ENCODE measurements around the gene CACNB4.
"Not testable (repeated sequence)": the region's sequence is repeated elsewhere in the genome, so short reads cannot be mapped to it uniquely, and the experiment has no call there.

The CACNB4 gene

DNA sequence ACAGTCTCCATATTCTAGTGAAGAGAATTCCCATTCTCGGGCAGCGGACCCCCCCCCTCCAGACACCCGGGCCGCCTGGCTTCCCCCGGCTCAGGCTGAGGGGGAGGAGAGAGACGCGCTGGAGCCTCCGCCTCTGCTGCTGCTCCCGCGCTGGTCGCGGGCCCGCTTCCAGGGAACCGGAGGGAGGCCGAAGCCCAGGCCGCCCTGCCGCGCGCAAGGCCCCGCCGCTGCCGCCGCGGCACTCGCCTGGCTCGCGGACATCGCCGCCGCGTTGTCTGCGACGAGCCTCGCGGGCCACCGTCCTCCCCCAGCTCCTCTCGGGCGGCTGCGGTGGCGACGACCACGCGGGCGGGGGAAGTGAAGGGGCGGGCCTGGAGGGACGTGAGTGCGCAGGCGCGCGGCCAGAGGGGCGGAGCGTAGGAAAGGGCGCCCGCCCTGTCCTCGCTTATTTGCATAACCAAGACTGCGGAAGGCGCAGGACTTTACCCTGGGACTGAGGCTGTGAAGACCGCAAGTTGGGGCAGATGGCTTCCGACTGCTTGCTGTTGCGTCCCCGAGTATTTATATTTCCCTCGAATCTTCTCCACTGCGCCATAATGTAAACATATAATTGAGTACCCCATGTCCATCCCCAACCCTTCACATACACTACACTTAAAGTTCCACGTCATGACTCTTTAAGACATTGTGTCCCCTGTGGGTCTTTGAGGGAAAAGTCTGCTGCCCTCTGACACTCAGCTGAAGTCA lies 270.5 kb downstream of the CACNB4 start, which contains the start of gene ARL5A:
TSS of gene ARL5A (minus strand) at position 279 of the 747 bp plus-strand sequence. CDS start at position 34, 245 bp downstream.
- DNase-seq (ENCODE audit: low read depth in 4 of 4, low spot score in 1 of 4): peak; percentile 83 to 92 (median 88)

DNA sequence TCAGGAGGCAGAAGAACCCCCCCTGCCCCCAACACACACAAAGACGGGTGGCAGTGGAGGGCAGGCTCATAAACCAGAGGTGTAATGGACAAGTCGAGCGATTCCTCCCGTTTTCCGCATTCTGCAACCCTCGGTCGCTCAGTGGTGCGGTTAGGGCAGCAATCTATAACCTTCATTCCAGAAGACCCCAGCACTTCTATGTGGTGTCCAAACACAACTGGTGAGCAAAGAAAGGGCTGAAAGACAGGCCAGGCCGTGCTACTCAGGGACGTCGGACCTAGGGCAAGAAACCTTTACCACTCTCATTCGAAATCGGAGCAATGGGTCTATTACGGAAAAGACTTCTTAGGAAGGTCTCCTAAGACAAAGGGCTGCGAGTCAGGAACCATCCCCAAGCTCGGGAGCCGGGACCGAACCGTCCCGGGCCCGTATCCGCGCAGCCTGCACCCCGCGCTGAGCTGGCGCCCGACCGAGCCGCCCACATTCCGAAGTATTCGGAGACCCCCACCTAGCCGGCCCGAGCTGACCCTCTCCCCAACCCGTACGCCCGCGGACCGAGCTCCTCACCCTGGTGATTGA lies 271.2 kb downstream of the CACNB4 start:
- peak in 2 of 4 experiments; percentile 1 to 5 for DNase-seq (ENCODE audit: low read depth in 4 of 4, low spot score in 1 of 4)

GRCh38 chr2:151826737-151827157 lies 272.1 kb downstream of the CACNB4 start:
- DNase-seq (ENCODE audit: low read depth in 4 of 4, low spot score in 1 of 4): no peak

GRCh38 chr2:151824886-151825285 lies 274.0 kb downstream of the CACNB4 start:
- no peak for DNase-seq (ENCODE audit: low read depth in 4 of 4, low spot score in 1 of 4)

- no peak for DNase-seq (ENCODE audit: low read depth in 4 of 4, low spot score in 1 of 4)
Observed at GRCh38 chr2:151823651-151824050, 275.2 kb downstream of the CACNB4 start.

DNA sequence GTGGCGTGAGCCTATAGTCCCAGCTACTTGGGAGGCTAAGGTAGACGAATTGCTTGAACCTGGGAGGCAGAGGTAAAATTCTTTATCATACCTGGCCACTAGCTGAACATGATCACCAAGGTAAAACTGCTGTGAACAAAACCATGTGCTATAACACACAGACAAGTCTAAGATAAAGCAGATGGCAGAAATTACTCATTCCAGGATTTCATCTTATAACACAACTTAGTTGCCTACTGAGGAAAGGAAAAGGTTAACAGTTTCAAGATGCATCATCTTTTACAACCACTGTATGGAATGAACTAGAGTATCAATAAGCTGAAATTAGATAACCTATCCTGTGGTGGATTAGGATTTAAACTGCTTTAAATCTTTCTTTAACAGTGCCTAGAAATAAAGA lies 278.9 kb downstream of the CACNB4 start:
- no peak for DNase-seq (ENCODE audit: low read depth in 4 of 4, low spot score in 1 of 4)

GRCh38 chr2:151817929-151818328 lies 280.9 kb downstream of the CACNB4 start:
- DNase-seq (ENCODE audit: low read depth in 4 of 4, low spot score in 1 of 4): no peak

GRCh38 chr2:151816843-151817242 lies 282.0 kb downstream of the CACNB4 start:
- no peak for DNase-seq (ENCODE audit: low read depth in 4 of 4, low spot score in 1 of 4)

GRCh38 chr2:151815821-151816489 lies 282.9 kb downstream of the CACNB4 start:
- DNase-seq (ENCODE audit: low read depth in 4 of 4, low spot score in 1 of 4): no peak

DNA sequence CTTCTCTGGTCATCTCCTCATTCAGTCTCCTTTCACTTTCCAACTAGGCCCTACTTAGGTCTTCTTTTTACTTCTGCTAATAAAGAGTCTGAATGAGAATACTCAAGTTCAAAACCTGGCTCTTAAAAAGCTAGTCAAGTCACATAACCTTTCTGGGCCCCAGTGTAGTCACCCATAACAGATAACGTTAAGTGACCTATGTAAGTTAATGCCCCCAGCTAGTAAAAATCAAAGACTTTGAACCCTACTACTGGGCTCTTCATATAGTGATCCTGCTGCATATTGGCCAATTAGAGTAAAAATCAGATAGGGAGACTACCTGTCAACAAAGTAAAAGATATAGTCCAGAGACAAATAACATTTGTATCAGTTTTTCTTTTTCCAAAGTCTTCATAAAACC lies 288.4 kb downstream of the CACNB4 start:
- no peak for DNase-seq (ENCODE audit: low read depth in 4 of 4, low spot score in 1 of 4)

- DNase-seq (ENCODE audit: low read depth in 4 of 4, low spot score in 1 of 4): no peak
Observed at GRCh38 chr2:151809073-151809383, 289.8 kb downstream of the CACNB4 start.

DNA sequence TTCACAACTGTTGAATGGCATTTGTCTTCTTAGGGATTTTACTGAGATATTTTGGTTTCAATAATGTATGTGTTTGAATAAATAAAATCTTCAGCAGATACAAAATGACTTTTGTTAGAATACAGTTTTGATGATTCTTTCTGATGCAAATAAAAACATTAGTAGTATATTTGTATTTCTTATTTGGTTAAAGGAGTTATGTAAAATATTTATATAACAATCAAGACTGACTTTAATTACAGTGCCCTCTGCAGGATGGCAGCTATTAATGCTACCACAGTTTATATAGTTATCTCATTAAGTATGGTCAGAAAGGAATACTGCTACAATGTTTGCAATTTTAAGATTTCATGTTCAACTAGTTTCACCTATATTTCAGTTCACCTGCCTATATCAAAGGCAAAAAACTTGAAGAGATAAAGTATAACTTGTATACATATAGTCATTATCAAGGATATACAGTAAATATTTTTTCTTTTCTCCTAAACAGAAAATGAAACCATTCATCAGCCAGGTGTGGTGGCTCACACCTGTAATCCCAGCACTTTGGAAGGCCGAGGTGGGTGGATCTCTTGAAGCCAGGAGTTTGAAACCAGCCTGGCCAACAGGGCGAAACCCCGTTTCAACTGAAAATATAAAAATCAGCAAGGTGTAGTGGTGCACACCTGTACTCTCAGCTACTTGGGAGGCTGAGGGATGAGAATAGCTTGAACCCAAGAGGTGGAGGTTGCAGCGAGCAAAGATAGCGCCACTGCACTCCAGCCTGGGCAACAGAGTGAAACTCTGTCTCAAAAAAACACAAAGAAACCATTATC lies 290.4 kb downstream of the CACNB4 start:
- DNase-seq (ENCODE audit: low read depth in 4 of 4, low spot score in 1 of 4): no peak

DNA sequence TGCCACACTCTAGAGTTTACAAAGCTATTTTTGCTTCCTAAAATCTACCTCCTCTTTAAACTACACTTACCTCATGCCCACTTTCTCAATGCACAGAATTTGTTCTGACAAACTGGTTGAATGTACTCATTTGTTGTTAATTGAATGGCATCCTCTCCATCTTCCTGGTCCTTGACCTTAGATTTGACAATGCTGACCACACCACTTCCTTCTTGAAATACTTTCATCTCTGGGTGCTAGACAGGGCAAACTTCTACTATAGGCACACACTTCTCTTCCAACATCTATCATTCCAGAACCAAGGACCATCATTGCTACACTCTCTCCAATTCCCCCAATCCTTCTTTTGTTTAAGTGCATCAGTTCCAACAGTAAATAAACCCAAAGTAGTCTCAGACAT lies 292.9 kb downstream of the CACNB4 start:
- DNase-seq (ENCODE audit: low read depth in 4 of 4, low spot score in 1 of 4): no peak

DNA sequence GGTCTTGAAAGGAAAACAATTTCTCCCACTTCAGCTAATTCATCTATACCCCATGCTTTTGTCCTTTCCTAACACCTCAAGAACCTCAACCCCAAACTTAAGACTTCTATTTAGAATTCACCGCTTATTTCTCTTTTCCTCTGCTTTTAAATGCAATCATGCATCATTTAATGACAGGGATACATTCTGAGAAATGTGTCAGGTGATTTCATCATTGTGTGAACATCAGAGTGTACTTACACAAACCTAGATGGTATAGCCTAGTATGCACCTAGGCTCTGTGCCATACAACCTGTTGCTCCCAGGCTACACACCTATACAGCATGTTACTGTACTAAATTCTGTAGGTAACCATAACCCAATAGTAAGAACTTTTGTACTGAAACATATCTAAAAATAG lies 293.5 kb downstream of the CACNB4 start:
- DNase-seq (ENCODE audit: low read depth in 4 of 4, low spot score in 1 of 4): no peak

- DNase-seq (ENCODE audit: low read depth in 4 of 4, low spot score in 1 of 4): no peak
Observed at GRCh38 chr2:151803811-151804210, 295.0 kb downstream of the CACNB4 start.

- DNase-seq (ENCODE audit: low read depth in 4 of 4, low spot score in 1 of 4): no peak
Observed at GRCh38 chr2:151802315-151802714, 296.5 kb downstream of the CACNB4 start.

DNA sequence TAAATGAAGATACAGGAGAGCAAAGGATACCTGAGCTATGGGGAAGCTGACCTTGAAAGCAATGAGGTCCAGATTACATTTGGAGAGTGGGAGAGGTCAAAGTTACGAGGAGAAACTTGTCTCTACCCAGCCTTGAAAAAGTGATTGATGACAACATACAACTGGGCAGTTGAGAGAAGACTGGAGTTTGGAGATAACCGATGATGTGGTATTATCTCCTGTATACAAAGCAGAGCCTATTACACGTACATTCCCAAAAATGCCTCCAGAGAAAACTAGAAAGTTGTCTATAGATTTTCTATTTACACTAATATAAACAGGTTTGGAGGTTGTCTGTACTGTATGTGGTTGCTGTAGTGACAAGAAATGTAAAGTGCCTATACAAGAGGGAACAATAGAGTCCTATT lies 299.0 kb downstream of the CACNB4 start:
- DNase-seq (ENCODE audit: low read depth in 4 of 4, low spot score in 1 of 4): no peak

DNA sequence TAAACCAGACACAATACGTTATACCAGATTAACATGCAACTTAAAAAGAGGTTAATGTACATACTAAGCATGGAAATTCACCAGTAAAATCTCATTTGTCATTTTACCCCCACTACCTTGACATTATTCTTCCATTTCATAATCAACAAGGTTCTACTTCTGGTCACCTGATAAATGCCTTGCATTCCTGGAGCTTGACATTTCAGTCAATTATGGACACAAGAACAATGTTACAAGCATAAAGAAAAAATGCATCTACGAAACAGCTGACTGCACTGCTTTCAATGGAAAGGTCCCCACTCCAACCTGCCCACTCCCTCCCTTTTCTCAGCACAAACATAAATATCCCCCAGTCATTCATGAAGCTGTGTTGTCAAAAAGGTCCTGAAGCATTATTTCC lies 302.1 kb downstream of the CACNB4 start:
- no peak for DNase-seq (ENCODE audit: low read depth in 4 of 4, low spot score in 1 of 4)

DNA sequence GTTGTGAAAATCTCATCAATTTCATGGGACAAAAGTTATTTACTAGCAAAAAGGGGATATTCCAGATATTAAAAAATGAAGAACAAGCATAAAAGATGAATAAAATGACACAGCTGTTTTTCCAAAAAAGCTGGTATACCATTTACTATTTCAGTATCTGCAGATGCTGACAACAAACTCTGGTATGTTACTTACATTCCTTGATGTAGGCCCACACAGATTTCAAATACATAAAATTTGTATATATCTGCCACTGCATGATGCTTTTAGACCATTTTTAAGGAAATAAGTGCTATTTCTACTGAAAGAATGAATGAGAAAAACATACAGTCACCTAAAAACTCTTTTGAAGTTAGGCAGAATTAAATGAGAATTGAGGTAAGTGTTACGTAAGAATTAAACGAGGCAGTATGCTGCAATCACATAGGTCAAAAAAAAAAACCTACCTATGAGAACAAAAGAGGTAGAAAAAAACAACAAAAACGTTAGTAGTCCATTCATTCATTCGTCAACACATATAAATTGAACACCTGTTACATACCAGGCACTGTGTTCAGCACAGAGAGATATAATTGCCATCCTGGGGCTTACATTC lies 303.1 kb downstream of the CACNB4 start:
- DNase-seq (ENCODE audit: low read depth in 4 of 4, low spot score in 1 of 4): no peak

GRCh38 chr2:151794422-151794821 lies 304.4 kb downstream of the CACNB4 start:
- DNase-seq (ENCODE audit: low read depth in 4 of 4, low spot score in 1 of 4): not testable (repeated sequence)

- no peak for DNase-seq (ENCODE audit: low read depth in 4 of 4, low spot score in 1 of 4)
Observed at GRCh38 chr2:151793123-151793522, 305.7 kb downstream of the CACNB4 start.

Data from stimulated activated CD4-positive, alpha-beta T cell treated with anti-CD3 and anti-CD28 coated beads, Interleukin-1b, Interleukin-23, amount 100 ng/mL, for 24 hours (primary cell).